Mucosa of descending colon (tissue), 3 donors: ENCODE measurements around the gene HACL1. TPM values are rescaled to one million over a fixed set of nuclear protein-coding genes. Genes with fewer than 3 reads are reported as not detected.
"Not testable (repeated sequence)": the region's sequence is repeated elsewhere in the genome, so short reads cannot be mapped to it uniquely, and the experiment has no call there.

Experiments used
- ATAC-seq: fragments of 200-7000 bp; cut with Tn5 transposase; one replicate; pipeline ENCODE4 v1.9.1; 2020; ENCODE audit warnings: mild to moderate bottlenecking, moderate library complexity
- DNase-seq, 3 donors: peaks; one replicate each; pipeline ENCODE4 v3.0.0-alpha.2; 2020
- H3K36me3 ChIP-seq: fragments of 200-600 bp; one replicate; pipeline ENCODE4 v1.8.0; 2021; ENCODE audit warnings: low read depth, mild to moderate bottlenecking
- H3K4me1 ChIP-seq: fragments of 200-600 bp; one replicate; pipeline ENCODE4 v1.8.0; 2021; ENCODE audit warnings: low read depth, mild to moderate bottlenecking
- H3K4me3 ChIP-seq: fragments of 200-600 bp; one replicate; pipeline ENCODE4 v1.8.0; 2021; ENCODE audit warnings: mild to moderate bottlenecking
- H3K9me3 ChIP-seq: fragments of 200-600 bp; one replicate; pipeline ENCODE4 v1.8.0; 2021; ENCODE audit warnings: mild to moderate bottlenecking
- intact Hi-C, 2 donors: fragments of 100-400 bp; cut with DNase I in 1 of 2; cut with micrococcal nuclease in 1 of 2; formaldehyde crosslinking; loops; one replicate each; pipeline versions ENCODE4 v1.11.0 to v1.11.1; 2022; cut with DNase I, micrococcal nuclease
- total RNA-seq, 3 donors: library from RNA; stranded (reverse); fragmentation: NEBNext Ultra II Directional in 2 of 3; extraction: Animal tissue kit (Norgen Biotek cat#: 25700) in 2 of 3; gene quantifications; one replicate each; pipeline versions ENCODE4 v1.2.1 to v1.2.4, GENCODE V29; 2021 to 2023
- TF ChIP-seq, protein P1 (sequence below): fragments of 200-600 bp; IDR thresholded peaks from one replicate; pipeline ENCODE4 v1.8.0; 2022; ENCODE audit warnings: antibody characterized with exemption, mild to moderate bottlenecking
- donor health status: DM: no; HTN: no; CAD: no; lungs with moderate emphysema.
- donor health status: DM: no; HTN: no; CAD: no.
- donor health status: DM: no; HTN: yes; CAD: no.

Gene HACL1
- total RNA-seq, 3 donors from 2014 or later, result 15.0 to 24.2 (median 19.4) TPM

DNA sequence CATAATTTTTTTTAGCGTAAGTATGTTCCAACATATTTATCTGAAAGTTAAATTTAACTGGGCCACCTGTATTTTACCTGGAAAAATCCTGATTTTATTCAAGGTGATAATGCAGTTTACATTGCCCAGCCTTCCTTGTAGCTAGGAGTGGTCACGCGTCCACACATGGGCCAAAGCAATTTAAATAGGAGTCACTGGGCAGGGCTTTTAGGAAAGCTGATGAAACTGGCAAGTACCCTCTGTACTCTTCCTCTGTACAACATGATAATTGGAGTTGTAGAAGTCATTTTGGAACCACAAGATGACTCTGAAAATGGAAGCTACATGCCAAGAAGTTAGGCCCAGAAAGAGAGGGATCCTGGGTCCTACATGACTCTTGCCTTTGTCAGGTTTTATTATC, 9.6 kb upstream of the HACL1 start:
- H3K36me3 ChIP-seq, result no peaks in the 10 kb centered on the region
- TF ChIP-seq, protein P1, sequence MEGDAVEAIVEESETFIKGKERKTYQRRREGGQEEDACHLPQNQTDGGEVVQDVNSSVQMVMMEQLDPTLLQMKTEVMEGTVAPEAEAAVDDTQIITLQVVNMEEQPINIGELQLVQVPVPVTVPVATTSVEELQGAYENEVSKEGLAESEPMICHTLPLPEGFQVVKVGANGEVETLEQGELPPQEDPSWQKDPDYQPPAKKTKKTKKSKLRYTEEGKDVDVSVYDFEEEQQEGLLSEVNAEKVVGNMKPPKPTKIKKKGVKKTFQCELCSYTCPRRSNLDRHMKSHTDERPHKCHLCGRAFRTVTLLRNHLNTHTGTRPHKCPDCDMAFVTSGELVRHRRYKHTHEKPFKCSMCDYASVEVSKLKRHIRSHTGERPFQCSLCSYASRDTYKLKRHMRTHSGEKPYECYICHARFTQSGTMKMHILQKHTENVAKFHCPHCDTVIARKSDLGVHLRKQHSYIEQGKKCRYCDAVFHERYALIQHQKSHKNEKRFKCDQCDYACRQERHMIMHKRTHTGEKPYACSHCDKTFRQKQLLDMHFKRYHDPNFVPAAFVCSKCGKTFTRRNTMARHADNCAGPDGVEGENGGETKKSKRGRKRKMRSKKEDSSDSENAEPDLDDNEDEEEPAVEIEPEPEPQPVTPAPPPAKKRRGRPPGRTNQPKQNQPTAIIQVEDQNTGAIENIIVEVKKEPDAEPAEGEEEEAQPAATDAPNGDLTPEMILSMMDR, result no peak
- ATAC-seq (no peak), DNase-seq (no peak)
- intact Hi-C loops, result no loop called here
- H3K4me1 ChIP-seq, result peaks cover 9% of the 10 kb centered on the region
- H3K9me3 ChIP-seq, result no peaks in the 10 kb centered on the region
- H3K4me3 ChIP-seq, result no peak overlapping the region

DNA sequence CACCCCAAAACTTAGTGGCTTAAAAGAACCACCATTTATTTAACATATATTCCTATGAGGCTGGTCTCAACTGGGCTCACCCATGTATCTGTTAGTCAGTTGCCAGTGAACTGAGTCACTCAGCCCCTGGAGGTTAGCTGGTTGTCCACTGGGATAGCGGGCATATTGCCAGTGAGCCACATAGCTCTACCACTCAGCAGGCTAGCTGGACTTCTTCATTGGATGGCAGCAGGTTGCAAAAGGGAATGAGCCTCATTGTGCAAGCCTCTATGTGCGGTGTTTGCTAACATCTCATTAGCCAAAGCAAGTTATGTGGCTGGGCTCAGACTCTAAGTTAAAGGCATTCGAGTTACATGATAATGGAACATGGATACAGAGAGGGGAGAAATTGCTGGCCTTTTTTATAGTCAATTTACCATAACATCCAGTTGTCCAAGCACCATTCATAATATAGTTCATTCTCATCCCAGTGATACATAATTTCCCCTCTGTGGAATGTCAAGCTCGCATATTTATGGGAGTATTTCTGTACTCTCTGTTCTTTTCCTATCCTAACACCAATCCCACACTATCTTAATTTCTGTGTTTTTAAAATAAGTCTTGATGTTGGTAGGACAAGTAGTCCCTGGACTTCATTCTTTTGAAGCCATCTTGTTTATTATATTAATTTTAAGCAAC, 8.9 kb upstream of the HACL1 start:
- H3K9me3 ChIP-seq, result no peaks in the 10 kb centered on the region
- intact Hi-C loops, result no loop called here
- no peak for ATAC-seq
- no peak overlapping the region for H3K4me3 ChIP-seq
- H3K4me1 ChIP-seq, result peaks cover 13% of the 10 kb centered on the region
- DNase-seq, result no peak
- no peaks in the 10 kb centered on the region for H3K36me3 ChIP-seq
- TF ChIP-seq, protein P1, result no peak

DNA sequence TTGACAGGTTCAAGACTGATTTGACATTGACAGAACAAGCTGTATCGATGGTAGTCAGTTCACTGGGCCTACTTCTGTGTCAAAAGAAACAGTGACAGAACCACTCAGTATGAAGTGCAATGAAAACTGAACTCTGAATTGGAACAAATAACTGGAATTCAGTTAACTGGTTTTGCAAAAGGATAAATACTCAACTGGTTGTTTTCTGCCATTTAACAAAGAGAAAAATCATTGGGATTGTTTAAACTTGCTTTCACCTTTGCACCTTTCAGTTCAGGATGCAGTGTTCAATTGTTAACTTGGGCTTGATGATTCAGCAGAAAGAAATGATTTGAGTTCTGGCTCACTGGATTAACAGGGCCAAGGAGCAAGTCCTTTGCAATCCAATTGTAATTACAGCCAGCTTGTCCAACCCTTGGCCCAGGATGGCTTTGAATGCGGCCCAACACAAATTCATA, 5.1 kb upstream of the HACL1 start:
- peaks cover 13% of the 10 kb centered on the region for H3K4me1 ChIP-seq
- ATAC-seq, result peak; percentile 65
- TF ChIP-seq, protein P1, result no peak
- H3K9me3 ChIP-seq, result no peaks in the 10 kb centered on the region
- peak in 1 of 3 donors; percentile 57 for DNase-seq
- H3K4me3 ChIP-seq, result no peak overlapping the region
- H3K36me3 ChIP-seq, result no peaks in the 10 kb centered on the region
- intact Hi-C loops, result no loop called here

DNA sequence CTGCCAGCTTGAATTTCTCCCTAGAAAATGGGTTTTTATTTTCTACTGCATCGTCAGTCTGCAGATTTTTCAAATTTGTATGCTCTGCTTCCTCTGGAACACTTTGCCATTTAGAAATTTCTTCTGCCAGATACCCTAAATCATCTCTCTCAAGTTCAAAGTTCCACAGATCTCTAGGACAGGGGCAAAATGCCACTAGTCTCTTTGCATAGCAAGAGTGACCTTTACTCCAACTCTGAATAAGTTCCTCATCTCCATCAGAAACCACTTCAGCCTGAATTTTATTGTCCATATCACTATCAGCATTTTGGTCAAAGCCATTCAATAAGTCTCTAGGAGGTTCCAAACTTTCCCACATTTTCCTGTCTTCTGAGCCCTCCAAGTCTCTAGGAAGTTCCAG, 3.2 kb upstream of the HACL1 start:
- intact Hi-C loops, H3K9me3 ChIP-seq, H3K4me3 ChIP-seq, DNase-seq, ATAC-seq, H3K36me3 ChIP-seq: not testable (repeated sequence)
- H3K4me1 ChIP-seq, result peaks cover 24% of the 10 kb centered on the region

DNA sequence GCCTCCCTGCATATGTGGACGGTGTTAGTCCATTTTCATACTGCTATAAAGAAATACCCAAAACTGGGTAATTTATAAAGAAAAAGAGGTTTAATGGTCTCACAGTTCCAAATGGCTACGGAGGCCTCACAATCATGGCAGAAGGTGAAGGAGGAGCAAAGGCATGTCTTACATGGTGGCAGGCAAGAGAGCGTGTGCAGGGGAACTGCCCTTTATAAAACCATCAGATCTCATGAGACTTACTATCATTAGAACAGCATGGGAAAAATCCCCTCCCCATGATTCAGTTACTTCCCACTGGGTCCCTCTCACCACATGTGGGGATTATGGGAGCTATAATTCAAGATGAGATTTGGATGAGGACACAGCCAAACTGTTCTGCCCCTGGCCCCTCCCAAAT, 1.4 kb upstream of the HACL1 start:
- DNase-seq, H3K4me3 ChIP-seq, ATAC-seq, intact Hi-C loops, H3K36me3 ChIP-seq, H3K9me3 ChIP-seq: not testable (repeated sequence)
- H3K4me1 ChIP-seq, result peaks cover 19% of the 10 kb centered on the region

DNA sequence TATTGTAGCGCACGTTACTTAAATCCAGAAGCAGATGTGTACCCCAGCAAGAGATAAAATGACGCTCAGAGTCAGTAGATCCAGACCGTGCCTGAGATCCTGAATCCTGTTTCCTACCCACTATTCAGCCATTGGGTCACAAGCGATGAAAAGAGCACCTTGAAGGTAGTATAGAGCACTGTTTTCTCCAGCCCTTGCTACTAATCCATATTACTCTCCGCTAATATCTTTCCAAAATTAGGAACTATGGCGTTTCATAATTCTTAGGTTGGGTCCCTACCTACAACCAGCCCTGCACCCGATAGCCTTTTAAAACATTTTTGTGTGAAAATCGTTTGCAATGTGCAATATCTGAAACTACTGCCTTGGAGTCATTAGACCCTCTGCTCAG, 772 bp upstream of the HACL1 start:
- intact Hi-C loops, result no loop called here
- DNase-seq, result no peak
- Histone ChIP-seq H3K4me3 (peak overlapping the region; percentile 31), H3K36me3 (no peaks in the 10 kb centered on the region), H3K9me3 (no peaks in the 10 kb centered on the region), H3K4me1 (peaks cover 16% of the 10 kb centered on the region)
- TF ChIP-seq, protein P1, result no peak
- peak; percentile 3 for ATAC-seq

DNA sequence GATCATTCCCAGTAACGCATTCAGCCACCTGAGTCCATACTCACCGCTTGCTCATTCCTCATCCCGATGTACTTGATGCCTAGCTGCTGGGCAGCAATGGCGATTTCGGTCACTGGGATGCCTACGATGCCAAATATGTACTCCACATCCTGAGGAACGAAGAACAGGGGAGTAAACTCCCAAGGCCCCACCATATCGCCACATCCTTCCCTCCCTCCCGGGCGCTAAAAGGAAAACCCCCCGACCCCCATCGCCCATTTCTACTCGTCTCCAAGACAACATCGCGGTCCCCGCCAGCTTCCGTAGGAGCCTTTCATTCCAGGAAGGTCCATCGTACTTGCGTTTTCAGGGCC, 347 bp downstream of the HACL1 start:
- Histone ChIP-seq H3K4me1 (peaks cover 15% of the 10 kb centered on the region), H3K36me3 (no peaks in the 10 kb centered on the region), H3K9me3 (no peaks in the 10 kb centered on the region), H3K4me3 (peak overlapping the region; percentile 31)
- TF ChIP-seq, protein P1, result no peak
- ATAC-seq (peak; percentile 4), DNase-seq (no peak)
- intact Hi-C loops, result no loop called here
